HG03469 (cell line): Measurements from ENCODE around the gene DNAH1.

ENCODE experiments used
- ATAC-seq: cut with Tn5 transposase; IDR thresholded peaks from one replicate; pipeline ENCODE4 v1.9.1; 2021; ENCODE audit warnings: mild to moderate bottlenecking, moderate library complexity, moderate number of reproducible peaks; ENCODE audit not compliant: unreplicated experiment

DNAH1 gene

DNA sequence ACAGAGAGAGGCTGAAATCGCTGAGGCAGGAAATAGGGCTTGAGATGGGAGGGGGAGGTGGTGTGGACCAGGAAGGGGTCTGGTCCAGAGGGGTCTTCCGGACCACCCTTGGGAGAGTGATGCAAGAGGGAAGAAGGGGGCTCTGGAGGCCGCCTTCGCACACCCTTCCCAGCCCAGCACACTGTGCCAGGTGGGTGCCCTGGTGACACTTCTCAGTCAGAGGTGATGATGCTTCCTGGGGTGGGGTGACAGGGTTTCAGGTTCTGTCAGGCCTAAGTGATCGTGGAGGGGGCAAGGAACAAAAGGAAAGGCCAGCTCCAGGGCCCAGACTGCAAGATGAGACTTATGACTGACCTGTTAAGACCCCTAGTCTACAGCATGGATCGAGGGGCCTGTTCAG, 116.1 kb downstream of the DNAH1 start:
- ATAC-seq: no peak

DNA sequence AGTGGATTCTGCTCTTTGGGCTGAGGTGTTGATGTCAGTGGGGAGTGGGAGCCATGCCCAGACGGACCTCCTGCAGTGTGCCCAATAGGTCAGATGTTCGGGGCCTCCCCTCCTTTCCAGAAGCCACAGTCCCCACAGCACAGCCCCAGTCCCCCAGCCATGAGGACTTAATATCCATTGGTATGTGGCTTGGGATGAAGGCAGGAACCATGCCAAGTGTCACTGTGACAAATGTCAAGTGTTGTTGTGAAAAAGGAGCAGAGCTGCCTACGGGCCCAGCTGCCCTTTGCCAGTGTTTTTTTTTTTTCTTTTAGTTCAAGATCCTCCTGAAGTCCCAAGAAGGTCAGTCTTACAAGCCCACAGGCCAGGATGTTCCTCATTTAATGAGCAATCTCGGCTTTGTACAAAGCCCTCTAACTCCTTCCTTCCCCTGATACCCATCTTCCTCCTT, 116.6 kb downstream of the DNAH1 start:
- ATAC-seq: no peak

DNA sequence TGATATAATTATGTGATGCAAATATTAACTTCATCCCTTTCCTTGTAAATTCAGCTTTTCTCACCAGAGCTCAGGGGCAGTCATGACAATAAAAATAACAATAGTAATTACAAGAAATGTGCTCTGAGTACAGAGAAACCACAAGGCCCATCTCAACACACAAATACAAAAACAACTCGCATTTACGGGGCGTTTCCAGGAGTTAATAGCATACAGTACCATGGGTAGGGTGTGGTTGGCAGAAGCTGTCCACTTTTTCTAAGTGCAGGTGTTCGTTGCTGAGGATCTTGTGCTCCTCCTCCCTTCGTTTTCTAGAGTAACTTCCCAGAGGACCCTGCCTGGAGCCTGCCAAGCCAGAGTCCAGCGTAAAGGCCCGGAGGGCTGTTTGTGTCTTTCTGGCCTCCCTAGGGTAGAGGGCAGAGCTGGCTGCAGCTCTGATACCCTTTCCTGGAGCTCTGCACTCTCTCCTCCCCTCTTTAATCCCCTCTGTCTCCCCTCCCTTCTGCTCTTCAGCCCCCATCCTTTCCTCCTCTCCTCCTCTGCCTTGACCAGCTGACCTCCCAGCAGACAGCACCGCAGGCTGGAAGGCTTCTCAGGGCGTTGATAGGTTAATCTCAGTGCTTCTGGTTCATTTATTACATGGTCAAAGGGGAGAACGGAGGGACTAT, 117.3 kb downstream of the DNAH1 start:
- ATAC-seq: no peak

DNA sequence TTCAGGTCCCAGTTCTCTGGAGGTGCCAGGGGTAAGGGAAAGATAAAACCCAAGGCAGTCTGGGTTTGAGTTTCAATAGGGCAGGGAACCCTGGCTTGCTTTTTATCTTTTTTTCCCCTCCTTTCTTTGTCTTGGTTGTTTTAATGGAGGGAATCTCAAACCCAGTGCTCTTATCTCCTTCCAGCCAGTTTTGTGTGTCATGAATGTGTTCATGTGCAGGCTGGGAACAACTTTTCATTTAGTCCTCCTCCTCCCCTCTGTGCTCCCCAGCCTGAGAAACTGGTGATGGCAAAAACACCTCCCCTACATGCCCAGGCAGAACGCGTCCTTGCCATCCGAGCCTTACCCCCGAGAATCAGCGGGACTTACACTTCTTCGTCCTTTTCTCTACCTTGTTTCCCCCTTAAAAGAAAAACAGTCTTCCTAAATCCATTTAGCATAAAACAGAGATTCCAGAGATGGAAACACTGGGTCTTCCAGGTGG, 117.9 kb downstream of the DNAH1 start:
- no peak for ATAC-seq

DNA sequence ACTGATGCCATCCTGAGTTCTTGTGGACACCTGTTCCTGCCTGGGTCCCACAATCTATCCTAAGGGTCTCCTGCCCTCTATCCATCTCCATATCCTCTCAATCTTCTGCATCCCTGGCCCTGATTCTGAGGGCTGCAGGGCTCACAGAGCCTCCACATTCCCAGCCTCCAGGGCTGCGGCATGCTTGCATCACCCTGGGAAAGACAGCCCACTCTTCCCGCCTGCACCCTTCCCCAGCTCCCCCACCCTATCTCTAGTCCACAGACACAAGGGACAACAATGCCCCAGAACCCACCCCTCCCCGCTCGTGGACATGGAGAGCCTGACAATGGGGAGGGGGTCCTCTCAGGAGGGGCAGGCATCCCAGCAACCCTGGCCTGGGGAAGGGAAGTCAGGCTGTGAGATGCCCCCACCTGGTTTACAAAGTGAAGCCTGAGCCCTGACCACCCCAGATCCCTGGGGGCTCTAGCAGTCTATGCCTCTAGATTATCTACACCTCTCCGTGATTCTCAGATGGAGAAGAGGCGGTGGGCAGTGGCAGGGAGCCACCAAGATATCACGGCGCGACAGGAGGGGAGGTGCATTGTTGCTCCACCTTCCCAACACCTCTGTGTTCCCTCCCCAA, 118.5 kb downstream of the DNAH1 start:
- ATAC-seq: no peak

DNA sequence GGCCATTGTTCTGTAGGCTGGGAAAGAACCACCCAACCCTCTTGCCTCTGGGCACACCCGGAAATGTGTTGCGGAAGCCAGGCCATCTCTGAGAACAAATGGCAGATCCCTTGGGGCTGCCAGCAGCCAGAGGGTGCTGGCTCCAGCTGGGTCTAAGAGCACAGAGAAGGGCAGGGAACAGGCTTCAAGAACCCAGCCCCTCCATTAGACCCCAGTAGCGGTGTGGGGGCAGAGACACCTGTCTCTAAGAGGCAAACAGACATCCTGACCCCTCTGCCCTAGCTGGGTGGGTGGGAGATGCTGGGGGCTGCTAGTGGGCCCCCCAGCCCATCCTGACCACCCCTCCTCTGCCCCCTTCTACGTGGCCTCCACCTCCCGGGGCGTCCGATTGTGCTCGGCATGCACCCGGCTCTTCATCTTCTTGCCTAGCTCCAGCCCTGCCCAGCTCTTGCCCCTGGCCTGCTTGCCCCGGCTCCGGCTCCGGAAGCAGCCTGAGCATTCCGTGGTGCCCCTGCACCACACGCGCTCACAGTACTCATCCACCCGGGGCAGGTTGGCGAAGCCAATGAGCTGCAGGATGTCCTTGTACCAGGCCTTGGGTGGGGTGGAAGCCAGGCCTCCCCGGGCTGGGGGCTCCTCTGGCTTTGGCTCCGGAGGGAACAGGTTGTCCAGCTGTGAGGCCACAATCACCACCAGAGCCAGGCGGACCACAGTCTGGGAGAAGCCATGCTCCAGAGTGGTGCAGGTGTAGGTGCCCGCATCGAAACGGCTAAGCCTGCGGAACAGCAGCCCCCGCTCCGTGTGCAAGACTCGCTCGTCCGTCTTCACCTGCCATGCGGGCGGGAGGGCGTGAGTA, 119.4 kb downstream of the DNAH1 start:
- no peak for ATAC-seq

DNA sequence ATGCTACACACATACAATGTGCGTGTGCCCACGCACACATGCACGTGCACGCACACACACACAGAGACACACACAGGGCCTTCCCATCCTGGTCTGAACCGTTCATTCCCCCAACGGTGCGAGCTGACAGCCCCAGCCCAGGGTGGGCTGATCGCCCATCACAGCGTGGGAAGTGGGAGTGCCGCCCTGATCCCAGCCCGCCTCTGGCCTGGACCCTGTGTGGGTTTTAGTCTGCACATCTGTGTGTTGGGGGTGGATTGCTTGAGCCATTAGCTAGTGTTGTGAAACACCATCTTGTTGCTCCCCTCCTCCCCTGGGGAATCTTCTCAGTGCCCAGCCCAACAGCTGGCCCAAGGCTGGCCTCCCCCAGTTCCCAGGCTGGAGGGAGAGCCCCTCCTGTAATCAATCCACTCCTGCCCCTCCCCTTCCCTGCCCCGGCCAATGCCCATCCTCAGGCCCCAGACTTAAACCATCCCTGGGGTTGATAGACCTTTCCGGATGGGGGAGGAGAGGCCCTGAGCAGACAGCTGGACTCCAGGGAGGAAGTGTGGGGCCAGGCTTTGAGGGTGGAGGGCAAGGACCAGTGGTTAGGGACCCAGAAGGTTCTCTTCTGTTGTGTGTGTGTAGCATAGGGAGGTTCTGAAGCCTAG, 120.5 kb downstream of the DNAH1 start:
- no peak for ATAC-seq

DNA sequence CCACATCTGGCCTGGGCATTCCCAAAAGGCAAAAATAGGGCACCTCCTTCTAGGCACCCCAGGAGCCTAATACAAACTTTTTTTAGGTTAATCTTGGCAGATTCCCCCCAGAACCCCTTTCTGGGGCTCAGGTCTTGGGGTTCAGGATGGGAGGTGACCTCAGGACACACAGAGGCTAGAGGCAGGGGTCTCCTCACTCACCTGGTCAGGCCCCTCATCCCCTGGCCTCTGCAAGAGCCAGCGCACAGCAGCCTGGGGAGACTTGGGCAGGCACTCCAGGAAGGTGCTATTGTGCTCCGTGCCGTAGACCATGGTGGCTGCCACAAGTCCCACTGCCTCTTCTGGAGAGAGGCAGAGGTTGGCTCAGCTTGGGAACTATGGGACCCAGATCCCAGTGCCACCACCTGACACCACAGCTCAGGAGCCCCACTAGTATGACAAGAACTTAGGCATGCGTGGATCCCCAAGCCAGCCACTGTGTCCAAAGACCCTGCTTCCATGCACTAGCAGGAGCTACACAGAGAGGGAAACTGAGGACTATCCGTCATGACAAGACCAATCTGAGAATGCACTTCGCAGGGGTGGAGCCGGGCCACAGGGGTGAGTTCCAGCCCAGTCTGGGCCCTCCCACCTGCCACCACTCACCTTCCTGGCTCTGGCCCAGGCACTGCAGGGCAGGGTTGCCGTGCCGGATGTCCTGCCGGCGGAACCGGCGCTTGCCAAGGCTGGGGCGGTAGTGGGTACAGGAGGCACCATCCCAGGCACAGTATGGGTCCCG, 121.4 kb downstream of the DNAH1 start:
- no peak for ATAC-seq

DNA sequence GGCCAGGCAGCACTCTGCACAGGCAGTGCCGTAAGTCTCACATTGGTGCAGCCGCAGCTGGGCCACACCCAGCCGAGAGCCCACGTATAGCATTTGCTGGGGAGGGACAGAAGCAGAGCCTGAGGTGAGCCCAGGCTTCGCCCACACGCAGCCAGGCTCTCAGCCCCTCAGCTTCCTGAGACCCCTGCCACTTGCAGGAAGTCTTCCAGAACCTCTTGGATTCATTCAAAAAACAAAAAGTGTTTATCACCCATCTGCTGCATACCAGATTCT, 121.9 kb downstream of the DNAH1 start:
- ATAC-seq: no peak

DNA sequence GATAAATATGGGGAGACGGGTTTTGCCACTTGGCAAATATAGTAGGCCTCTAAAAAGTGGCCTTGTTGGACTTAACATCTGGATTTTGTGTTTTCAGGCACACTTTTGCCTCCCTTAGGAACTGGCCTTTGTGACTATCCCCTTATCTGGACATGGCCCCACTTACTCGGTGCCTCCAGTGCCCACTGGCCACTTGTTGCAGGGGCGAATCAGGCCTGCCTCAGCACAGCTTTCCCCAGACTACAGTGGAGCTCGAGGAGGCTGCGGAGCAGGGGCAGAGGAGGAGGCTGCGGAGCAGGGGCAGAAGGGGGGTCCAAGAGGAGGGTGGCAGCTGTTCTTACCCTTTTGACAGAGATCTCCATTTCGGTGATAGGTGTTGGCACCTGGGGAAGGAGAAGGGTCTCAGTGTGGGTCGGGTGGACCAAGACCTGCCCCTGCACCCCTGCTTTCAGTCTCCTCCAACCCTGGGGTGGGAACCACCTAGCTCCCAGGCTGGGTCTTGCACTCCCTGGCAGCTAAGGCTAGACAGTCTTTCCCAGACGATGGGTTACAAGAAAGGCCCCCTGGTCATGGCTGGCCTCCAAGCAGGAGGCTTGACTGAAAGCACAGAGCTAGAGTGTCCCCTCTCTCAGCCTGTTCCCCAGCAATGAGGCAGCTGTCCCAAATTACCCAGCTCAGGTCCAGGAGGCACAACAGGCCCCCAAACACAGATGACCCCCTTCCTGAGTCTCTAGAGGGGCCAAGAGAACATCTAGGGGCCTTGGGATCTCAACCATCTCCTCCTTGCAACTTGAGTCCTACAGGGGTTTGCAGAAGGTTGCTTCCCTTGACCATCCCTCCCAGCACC, 122.7 kb downstream of the DNAH1 start:
- no peak for ATAC-seq

DNA sequence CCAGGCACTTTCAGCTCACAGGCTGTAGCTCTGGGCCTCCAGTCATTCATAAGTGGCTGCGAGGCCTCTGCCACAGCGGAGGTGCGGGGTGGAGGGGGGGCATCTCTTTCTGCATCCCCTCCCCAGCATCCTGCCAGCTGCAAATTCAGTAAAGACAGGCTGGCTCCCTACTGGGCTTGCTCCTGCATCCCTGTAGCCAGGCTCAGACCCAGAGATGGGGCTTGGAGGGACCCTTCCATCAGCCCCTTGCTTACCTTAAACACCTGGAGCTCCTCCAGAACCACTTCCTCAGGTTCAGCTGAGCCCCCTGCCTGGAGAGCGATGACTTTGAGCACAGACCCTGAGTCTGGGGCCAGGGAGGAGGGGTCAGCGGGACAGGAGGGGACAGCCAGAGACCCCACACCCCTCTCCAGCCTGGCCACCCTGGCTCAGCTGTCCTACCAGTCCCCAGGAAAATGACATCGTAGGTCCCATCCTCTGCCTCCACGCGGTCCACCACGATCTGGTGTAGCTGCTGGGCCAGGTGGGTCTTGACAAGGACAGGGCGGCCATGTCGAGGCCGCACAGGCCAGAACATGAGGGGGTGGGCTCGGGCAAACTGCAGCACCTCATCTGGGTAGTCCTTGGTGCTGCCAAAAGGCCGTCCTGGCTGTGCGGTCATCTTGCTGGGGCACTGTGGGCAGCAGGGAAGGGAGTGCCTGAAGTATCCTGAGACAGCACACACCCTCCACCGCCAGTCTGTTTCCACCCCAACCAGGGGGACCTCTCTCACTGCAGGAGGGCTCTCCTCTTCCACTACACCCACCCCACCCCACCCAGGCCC, 123.5 kb downstream of the DNAH1 start:
- no peak for ATAC-seq

DNA sequence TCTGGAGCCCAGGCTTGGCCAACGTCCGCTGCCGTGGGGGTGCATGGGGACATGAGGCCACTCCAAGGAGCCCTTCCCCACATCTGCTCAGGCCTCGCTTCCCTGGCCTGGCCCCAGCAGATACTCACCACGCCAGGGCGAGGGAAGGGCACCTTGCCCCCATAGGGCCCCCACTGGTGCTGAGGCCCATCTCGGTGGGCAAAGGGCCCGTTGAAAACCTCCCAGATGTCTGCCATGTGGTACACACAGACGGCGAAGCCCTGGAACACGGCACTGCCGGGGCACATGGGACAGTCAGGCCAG, 124.1 kb downstream of the DNAH1 start:
- no peak for ATAC-seq

DNA sequence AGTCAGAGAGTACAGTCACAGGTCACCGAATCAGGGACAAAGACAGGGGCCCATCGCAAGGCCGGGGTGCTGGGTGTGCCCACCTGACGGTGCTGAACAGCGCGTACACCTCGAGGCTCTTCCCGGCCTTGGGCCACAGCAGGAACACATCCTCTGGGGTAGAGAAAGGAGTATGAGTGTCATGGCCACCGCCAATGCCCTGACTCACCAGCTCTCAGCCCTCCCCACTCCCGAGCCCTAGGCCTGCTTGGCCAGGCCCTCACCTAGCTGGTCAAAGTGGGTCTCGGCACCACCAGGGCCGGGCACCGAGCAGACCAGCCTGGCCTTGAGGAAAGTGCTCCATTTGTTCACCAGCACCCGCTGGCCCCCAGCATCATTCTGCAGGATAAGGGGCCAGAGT, 124.6 kb downstream of the DNAH1 start:
- ATAC-seq: no peak

DNA sequence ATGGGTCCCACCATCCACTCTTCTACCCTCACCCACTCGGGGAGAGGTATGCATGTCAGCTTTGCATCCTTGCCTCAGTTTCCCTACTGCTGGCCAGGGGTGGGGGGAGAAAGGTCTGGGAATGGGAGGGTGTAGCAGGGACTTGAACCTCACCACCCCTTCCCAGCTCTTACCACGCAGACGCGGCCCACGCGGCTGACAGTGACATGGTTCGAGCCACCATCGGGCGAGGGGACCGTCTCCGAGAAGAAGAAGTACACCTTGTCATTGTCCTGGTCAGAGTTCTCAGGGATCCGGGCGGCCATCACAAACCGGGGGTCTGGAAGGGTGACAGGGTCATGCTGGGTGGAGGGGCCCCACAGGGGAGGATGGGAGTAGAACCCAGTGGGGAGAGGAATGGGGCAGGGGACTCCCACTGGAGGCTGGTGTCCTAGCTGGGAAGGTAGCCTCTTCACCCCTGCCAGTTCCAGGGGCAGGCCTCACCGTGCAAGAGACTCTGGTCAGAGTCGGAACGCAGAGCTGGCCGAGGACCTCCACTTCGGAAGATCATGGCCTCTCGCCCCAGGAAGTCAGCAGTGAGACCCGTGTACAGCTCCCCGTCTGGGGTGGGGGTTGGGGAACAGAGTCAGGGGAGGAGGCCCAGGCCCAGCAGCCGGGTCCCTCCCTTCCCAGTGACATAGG, 125.1 kb downstream of the DNAH1 start:
- no peak for ATAC-seq

DNA sequence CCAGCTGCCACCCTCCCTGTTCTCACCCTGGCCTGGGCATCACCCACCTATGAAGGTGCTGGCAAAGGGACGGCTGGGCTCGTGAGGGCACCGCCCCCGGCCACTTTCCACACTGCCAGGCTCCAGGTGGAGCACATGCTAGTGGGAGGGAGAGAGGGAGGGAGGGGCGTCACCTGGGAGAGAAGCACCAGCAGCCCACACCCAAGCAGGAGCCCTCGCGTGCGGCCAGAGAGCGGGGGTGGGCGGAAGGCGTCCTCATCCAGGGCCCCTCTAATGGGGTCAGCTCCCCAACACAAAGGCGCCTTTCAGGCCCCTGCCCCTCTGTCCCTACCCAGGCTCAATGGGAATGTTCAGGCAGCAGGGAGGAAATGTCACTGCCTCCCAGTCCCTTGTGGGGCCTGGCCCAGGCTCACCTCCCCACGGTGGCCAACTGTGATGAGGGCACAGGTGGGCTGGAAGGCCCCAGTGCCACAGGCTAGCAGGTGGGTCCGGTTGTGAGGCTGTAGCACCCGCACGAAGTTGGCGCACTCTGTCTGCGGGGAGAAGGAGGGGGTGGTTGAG, 125.7 kb downstream of the DNAH1 start:
- ATAC-seq: no peak

DNA sequence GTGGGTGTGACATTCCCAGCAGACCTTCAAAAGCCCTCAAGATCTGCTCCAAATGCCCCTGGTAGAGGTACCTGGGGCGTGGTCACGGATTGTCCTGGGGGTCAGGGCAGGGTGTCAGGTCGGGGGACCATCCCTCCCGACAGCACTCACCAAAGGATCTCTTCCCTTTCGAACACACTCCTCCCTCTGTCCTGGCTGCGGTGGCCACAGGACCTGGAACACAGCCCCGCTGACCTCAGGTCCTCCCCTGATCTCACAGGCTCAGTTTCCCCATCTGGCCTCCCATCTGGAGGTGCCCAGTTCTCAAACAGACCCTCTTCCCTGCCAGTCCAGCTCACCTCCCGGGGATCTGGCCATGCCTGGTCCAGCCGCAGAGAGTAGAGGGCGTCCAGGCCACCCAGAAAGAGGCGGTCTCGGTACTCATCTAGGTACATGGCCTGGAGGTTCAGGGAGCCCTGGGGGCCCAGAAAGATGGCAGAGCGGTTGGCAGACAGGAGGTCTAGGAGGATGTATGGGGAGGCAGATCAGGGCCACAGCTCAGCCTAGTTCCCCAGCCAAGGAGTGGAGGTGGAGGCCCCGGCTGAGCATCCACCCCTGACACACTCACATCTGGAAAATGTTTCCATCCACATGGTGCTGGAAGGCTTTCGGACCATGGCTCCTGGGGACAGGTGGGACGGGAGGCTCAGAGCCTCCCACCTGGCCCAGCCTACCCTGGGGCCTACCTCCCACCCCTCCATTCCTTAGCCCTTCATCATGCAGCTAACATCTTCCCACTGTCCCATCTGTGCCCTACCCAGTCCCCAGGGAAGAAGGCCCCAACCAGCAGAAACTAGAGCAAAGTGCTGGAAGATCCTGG, 126.5 kb downstream of the DNAH1 start:
- no peak for ATAC-seq

DNA sequence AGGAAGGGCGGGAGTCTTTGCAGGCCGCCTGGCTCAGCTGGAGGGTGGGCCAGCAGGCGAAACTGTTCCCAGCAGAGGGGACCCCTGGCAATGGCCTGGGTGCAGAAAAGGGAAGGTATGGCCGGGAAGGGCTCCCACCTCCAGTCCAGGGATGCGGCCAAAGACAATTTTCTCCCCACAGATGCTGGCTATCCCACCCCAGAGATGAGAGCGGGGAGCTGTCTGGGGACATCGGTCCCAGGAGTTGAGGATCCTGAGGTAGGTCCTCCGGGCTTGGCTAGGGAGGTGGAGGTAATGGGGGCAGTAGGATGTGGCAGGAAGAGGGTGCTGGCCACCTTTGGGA, 127.1 kb downstream of the DNAH1 start:
- ATAC-seq: no peak
